Gastroesophageal sphincter (tissue), 4 donors: ENCODE results near the gene KLHL28. TPM values are rescaled to one million over a fixed set of nuclear protein-coding genes. Genes with fewer than 3 reads are reported as not detected.

ENCODE experiments used
- ATAC-seq: fragments of 150-250 bp; one replicate; pipeline ENCODE4 v1.9.1; 2016; ENCODE audit warnings: mild to moderate bottlenecking, moderate library complexity
- H3K27ac ChIP-seq, 4 donors: fragments of 200-600 bp; sonication (generic) in 3 of 4; 1 replicate in 3 of 4; 2 replicates in 1 of 4; pipeline ENCODE4 v1.5.1; 2016 to 2019
- H3K27me3 ChIP-seq: fragments of 200-600 bp; sonication (generic); one replicate; pipeline ENCODE4 v1.5.1; 2019
- H3K36me3 ChIP-seq, 2 donors: fragments of 200-600 bp; sonication (generic); one replicate each; pipeline ENCODE4 v1.5.1; 2019; ENCODE audit warnings: control low read depth in 1 of 2
- H3K4me1 ChIP-seq, 3 donors: fragments of 200-600 bp; sonication (generic); 1 replicate in 2 of 3; 2 replicates in 1 of 3; pipeline ENCODE4 v1.5.1; 2016 to 2019; ENCODE audit warnings: control low read depth in 2 of 3
- H3K4me3 ChIP-seq, 2 donors: fragments of 200-600 bp; sonication (generic); one replicate each; pipeline ENCODE4 v1.5.1; 2019; ENCODE audit warnings: mild to moderate bottlenecking in 1 of 2, moderate library complexity in 1 of 2
- H3K9me3 ChIP-seq, 3 donors: fragments of 200-600 bp; sonication (generic); one replicate each; pipeline ENCODE4 v1.5.1; 2017 to 2019; ENCODE audit warnings: control low read depth in 2 of 3
- EP300 ChIP-seq: sonication (generic); formaldehyde crosslinking; IDR thresholded peaks from one replicate; pipeline ENCODE4 v1.6.1; 2017; ENCODE audit warnings: antibody characterized with exemption, mild to moderate bottlenecking
- POLR2A ChIP-seq, 2 donors: fragments of 450-650 bp; IDR thresholded peaks; one replicate each; pipeline ENCODE4 v1.6.1; 2017; ENCODE audit warnings: antibody characterized with exemption in 2 of 2, mild to moderate bottlenecking in 2 of 2, moderate library complexity in 1 of 2
- POLR2AphosphoS5 ChIP-seq: sonication (generic); formaldehyde crosslinking; IDR thresholded peaks from one replicate; pipeline ENCODE4 v1.6.1; 2017; ENCODE audit warnings: antibody characterized with exemption
- WGBS, 2 donors: methylation state at CpG; one replicate each; pipeline ENCODE4 v1.1.5; 2018; ENCODE audit warnings: low coverage in 1 of 2; 5-methylcytosine and 5-hydroxymethylcytosine counted together
- total RNA-seq, 4 donors: library from RNA; depleted of rRNA; stranded (reverse); fragments of >200 nt; gene quantifications; one replicate each; pipeline ENCODE4 v1.1.0, GENCODE V29; 2016
- TF ChIP-seq, protein P1 (sequence below), 4 experiments: fragments of 200-600 bp in 2 of 4; fragments of 450-650 bp in 2 of 4; sonication (generic) in 1 of 4; IDR thresholded peaks; one replicate each; pipeline ENCODE4 v1.5.1; 2017 to 2019; ENCODE audit warnings: antibody characterized with exemption in 4 of 4, mild to moderate bottlenecking in 2 of 4, moderate library complexity in 2 of 4

The KLHL28 gene
- total RNA-seq, 4 donors from 2014 or later, result 10.0 to 12.6 (median 11.0) TPM

DNA sequence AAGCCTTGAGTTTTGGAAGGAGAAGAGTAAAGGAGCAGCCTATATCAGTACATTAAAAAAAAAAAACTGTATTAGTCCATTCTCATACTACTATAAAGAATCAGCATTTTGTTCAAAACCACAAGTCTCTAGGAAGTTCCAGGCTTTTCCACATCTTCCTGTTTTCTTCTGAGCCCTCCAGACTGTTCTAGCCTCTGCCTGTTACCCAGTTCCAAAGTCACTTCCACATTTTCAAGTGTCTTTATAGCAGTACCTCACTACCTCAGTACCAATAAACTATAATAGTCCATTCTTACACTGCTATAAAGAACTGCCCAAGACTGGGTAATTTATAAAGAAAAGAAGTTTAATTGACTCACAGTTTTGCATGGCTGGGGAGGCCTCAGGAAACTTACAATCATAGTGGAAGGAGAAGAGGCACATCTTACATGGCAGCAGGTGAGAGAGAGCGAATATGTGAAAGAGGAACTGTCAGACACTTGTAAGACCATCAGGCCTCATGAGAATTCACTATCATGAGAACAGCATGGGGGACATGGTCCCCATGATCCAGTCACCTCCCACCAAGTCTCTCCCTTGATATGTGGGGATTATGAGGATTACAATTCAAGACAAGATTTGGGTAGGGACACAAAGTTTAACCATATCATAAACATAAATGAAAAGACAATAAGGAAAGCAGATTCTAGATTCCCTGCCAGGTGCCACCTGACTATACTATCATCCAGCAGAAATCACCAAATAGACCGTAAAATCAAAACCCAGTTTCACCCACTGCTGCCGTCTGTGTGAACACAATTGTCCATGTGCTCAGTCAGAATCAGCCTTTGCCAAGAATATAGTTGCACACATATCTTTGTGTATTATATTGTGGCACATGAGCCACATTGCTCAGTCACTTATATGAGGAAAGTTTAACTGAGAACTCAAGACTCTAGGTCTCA is 28.0 kb upstream of the KLHL28 start:
- Histone ChIP-seq H3K9me3 (no peaks in the 10 kb centered on the region), H3K4me3 (no peak overlapping the region), H3K27me3 (no peaks in the 10 kb centered on the region), H3K36me3 (no peaks in the 10 kb centered on the region), H3K27ac (no peak overlapping the region), H3K4me1 (peaks cover 0 to 6% (median 0%) of the 10 kb centered on the region in 3 donors)
- 75 to 76% methylated on average over 2 to 3 of the region's 3 CpGs for WGBS, 2 donors
- peak; percentile 31 for ATAC-seq
- TF ChIP-seq POLR2AphosphoS5 (no peak), POLR2A (IDR thresholded peaks at IDR 0.05) (no peak), EP300 (no peak)
- TF ChIP-seq, protein P1, sequence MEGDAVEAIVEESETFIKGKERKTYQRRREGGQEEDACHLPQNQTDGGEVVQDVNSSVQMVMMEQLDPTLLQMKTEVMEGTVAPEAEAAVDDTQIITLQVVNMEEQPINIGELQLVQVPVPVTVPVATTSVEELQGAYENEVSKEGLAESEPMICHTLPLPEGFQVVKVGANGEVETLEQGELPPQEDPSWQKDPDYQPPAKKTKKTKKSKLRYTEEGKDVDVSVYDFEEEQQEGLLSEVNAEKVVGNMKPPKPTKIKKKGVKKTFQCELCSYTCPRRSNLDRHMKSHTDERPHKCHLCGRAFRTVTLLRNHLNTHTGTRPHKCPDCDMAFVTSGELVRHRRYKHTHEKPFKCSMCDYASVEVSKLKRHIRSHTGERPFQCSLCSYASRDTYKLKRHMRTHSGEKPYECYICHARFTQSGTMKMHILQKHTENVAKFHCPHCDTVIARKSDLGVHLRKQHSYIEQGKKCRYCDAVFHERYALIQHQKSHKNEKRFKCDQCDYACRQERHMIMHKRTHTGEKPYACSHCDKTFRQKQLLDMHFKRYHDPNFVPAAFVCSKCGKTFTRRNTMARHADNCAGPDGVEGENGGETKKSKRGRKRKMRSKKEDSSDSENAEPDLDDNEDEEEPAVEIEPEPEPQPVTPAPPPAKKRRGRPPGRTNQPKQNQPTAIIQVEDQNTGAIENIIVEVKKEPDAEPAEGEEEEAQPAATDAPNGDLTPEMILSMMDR (IDR thresholded peaks at IDR 0.05), result no peak

GRCh38 chr14:44988694-44989093 is 26.9 kb upstream of the KLHL28 start:
- no peaks in the 10 kb centered on the region for H3K27me3 ChIP-seq
- H3K4me1 ChIP-seq, result peaks cover 0 to 6% (median 0%) of the 10 kb centered on the region in 3 donors
- H3K27ac ChIP-seq, result no peak overlapping the region
- 33 to 38% methylated on average over 1 to 2 of the region's 2 CpGs for WGBS, 2 donors
- H3K9me3 ChIP-seq, result no peaks in the 10 kb centered on the region
- ATAC-seq, result no peak
- no peak overlapping the region for H3K4me3 ChIP-seq
- no peaks in the 10 kb centered on the region for H3K36me3 ChIP-seq
- no peak for TF ChIP-seq EP300
- peak; percentile 49 for TF ChIP-seq POLR2AphosphoS5
- TF ChIP-seq, protein P1 (IDR thresholded peaks at IDR 0.05), result no peak

DNA sequence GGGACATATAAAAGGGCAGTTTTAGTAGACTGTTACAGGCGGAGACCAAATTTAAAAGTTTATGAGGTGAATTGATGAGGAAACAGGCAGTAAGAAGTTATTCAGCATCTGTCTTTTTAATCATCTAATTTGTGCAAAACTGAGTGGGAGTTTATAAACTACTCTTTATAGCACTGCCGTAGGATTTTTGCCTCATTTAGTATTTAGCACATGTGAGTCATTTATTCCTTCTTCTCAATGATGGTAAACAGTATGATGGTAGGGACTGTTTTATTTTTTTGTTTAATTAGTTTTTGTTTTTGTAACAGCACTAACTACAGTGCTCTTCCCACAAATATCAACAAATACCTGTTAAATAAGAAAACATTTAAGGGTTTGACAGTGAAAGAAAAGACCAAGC is 20.8 kb upstream of the KLHL28 start:
- ATAC-seq, result no peak
- Histone ChIP-seq H3K4me3 (no peak overlapping the region), H3K9me3 (no peaks in the 10 kb centered on the region), H3K27ac (no peak overlapping the region), H3K4me1 (peaks cover 0 to 25% (median 4%) of the 10 kb centered on the region in 3 donors), H3K27me3 (no peaks in the 10 kb centered on the region), H3K36me3 (no peaks in the 10 kb centered on the region)
- 65 to 76% methylated on average over 2 of the region's 2 CpGs for WGBS, 2 donors
- no peak for TF ChIP-seq EP300
- TF ChIP-seq POLR2A (IDR thresholded peaks at IDR 0.05), result no peak
- TF ChIP-seq POLR2AphosphoS5, result no peak
- TF ChIP-seq, protein P1 (IDR thresholded peaks at IDR 0.05), result no peak

DNA sequence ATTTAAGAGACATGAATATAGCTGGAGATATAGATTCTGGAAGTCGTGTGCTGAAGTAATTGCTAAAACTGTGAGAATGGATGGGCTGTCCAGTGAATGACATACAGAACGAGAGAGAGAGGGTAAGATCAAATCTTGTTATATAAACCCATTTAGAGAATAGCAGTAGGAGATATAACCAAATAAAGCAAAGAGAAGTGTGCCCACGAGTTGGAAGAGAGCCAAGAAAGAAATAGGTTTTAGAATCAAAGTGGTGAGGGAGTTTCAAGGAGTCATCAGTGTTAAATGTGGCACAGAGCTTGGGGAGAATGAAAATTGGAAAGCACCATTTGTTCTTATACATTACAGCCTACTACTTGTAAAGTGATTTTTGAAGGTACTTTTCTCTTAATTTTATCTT is 19.5 kb upstream of the KLHL28 start:
- H3K4me1 ChIP-seq, result peaks cover 0 to 25% (median 4%) of the 10 kb centered on the region in 3 donors
- WGBS, 2 donors, result 33 to 64% methylated on average over 3 of the region's 3 CpGs
- TF ChIP-seq POLR2A (IDR thresholded peaks at IDR 0.05) (no peak), EP300 (no peak), POLR2AphosphoS5 (no peak)
- TF ChIP-seq, protein P1 (IDR thresholded peaks at IDR 0.05), result no peak
- no peaks in the 10 kb centered on the region for H3K36me3 ChIP-seq
- no peak for ATAC-seq
- H3K27me3 ChIP-seq, result no peaks in the 10 kb centered on the region
- no peak overlapping the region for H3K27ac ChIP-seq
- no peak overlapping the region for H3K4me3 ChIP-seq
- no peaks in the 10 kb centered on the region for H3K9me3 ChIP-seq
